Body of pancreas (tissue), 4 donors: ENCODE data around the gene IQGAP2.

ENCODE experiments used
- POLR2A ChIP-seq, 3 donors: fragments of 450-650 bp; IDR thresholded peaks; one replicate each; pipeline ENCODE4 v1.6.1; 2016; ENCODE audit warnings: antibody characterized with exemption in 3 of 3, mild to moderate bottlenecking in 2 of 3
- TF ChIP-seq, protein P1 (sequence below), 7 experiments: fragments of 450-650 bp in 4 of 7; fragments of 200-600 bp in 3 of 7; sonication (generic) in 3 of 7; IDR thresholded peaks; one replicate each; pipeline ENCODE4 v1.5.1; 2016 to 2019; ENCODE audit warnings: antibody characterized with exemption in 7 of 7

DNA sequence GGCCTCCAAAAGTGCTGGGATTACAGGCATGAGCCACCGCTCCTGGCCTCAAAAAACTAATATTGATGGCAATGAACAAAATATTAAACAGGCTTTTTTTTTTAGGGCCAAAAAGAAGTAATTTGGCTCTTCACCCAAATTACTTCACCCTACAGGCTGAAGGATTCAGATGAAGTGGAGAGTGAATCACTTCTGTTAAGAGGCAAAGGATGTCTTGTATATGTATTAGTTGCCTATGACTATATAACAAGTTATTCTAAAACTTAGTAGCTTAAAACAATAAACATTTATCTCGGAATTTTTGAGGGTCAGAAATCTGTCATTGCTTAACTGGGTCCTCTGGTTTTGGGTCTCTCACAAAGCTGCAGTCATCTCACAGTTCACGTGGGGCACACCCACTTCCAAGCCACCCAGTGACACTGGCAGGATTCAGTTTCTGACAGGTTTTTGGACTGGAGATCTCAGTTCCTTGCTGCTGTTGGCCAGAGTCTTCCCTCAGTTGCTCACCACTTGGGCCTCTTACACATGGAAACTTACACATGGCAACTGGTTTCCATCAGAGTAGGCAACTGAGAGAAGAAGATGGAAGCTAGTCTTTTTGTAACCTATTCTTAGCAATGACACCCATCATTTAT, 66.7 kb downstream of the IQGAP2 start:
- TF ChIP-seq, protein P1, sequence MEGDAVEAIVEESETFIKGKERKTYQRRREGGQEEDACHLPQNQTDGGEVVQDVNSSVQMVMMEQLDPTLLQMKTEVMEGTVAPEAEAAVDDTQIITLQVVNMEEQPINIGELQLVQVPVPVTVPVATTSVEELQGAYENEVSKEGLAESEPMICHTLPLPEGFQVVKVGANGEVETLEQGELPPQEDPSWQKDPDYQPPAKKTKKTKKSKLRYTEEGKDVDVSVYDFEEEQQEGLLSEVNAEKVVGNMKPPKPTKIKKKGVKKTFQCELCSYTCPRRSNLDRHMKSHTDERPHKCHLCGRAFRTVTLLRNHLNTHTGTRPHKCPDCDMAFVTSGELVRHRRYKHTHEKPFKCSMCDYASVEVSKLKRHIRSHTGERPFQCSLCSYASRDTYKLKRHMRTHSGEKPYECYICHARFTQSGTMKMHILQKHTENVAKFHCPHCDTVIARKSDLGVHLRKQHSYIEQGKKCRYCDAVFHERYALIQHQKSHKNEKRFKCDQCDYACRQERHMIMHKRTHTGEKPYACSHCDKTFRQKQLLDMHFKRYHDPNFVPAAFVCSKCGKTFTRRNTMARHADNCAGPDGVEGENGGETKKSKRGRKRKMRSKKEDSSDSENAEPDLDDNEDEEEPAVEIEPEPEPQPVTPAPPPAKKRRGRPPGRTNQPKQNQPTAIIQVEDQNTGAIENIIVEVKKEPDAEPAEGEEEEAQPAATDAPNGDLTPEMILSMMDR (IDR thresholded peaks at IDR 0.05), result no peak
- no peak for TF ChIP-seq POLR2A (IDR thresholded peaks at IDR 0.05)
